Effector memory CD4-positive, alpha-beta T cell (primary cell): ENCODE results near the gene CTNNAL1.
"Not testable (repeated sequence)": the region's sequence is repeated elsewhere in the genome, so short reads cannot be mapped to it uniquely, and the experiment has no call there.

Experiments used
- DNase-seq, 3 donors: peaks; one replicate each; pipeline ENCODE4 v3.0.0-alpha.2; 2020
- H3K27ac ChIP-seq: 2 replicates; pipeline ENCODE4 v1.7.0; 2013; ENCODE audit warnings: mild to moderate bottlenecking, low read length, moderate library complexity; ENCODE audit not compliant: insufficient read depth, poor library complexity, severe bottlenecking
- H3K27me3 ChIP-seq: replicated peaks from 2 replicates; pipeline ENCODE4 v1.7.0; 2013; ENCODE audit warnings: mild to moderate bottlenecking, low read length; ENCODE audit not compliant: insufficient read depth, control insufficient read depth, poor library complexity, severe bottlenecking
- H3K36me3 ChIP-seq: 2 replicates; pipeline ENCODE4 v1.7.0; 2013; ENCODE audit warnings: mild to moderate bottlenecking, low read length, moderate library complexity; ENCODE audit not compliant: control insufficient read depth, insufficient read depth
- H3K4me1 ChIP-seq: 2 replicates; pipeline ENCODE4 v1.7.0; 2013; ENCODE audit warnings: low read length, mild to moderate bottlenecking; ENCODE audit not compliant: control insufficient read depth, insufficient read depth, poor library complexity, severe bottlenecking
- H3K4me3 ChIP-seq: 2 replicates; pipeline ENCODE4 v1.7.0; 2013; ENCODE audit warnings: low read length, low read depth, mild to moderate bottlenecking; ENCODE audit not compliant: insufficient read depth, poor library complexity, severe bottlenecking
- H3K9me3 ChIP-seq: 2 replicates; pipeline ENCODE4 v1.7.0; 2013; ENCODE audit warnings: mild to moderate bottlenecking, low read length, moderate library complexity; ENCODE audit not compliant: control insufficient read depth
- total RNA-seq, 3 donors: gene quantifications; one replicate each; lab custom pipeline; 2026; lab: John Stamatoyannopoulos, UW

CTNNAL1 gene, protein sequence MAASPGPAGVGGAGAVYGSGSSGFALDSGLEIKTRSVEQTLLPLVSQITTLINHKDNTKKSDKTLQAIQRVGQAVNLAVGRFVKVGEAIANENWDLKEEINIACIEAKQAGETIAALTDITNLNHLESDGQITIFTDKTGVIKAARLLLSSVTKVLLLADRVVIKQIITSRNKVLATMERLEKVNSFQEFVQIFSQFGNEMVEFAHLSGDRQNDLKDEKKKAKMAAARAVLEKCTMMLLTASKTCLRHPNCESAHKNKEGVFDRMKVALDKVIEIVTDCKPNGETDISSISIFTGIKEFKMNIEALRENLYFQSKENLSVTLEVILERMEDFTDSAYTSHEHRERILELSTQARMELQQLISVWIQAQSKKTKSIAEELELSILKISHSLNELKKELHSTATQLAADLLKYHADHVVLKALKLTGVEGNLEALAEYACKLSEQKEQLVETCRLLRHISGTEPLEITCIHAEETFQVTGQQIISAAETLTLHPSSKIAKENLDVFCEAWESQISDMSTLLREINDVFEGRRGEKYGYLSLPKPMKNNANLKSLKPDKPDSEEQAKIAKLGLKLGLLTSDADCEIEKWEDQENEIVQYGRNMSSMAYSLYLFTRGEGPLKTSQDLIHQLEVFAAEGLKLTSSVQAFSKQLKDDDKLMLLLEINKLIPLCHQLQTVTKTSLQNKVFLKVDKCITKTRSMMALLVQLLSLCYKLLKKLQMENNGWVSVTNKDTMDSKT
- 5.6 to 10.5 (median 7.3) reads per million in 3 donors for total RNA-seq

- Histone ChIP-seq H3K4me1 (peaks cover 12% of the 10 kb centered on the region), H3K9me3 (no peaks in the 10 kb centered on the region), H3K27ac (peak within 1 kb of the TSS; percentile 69), H3K4me3 (peak within 1 kb of the TSS; percentile 88), H3K36me3 (no peaks in the 10 kb centered on the region), H3K27me3 (no peaks in the 10 kb centered on the region)
- DNase-seq, result peak; percentile 83 to 87 (median 87)
Measured at GRCh38 chr9:109012876-109013678, at the start of gene CTNNAL1. TSS of gene CTNNAL1 (minus strand) at chr9:109013499. CDS start at chr9:109013442, 57 bp downstream.

GRCh38 chr9:109062543-109062942, 49.2 kb upstream of the CTNNAL1 start:
- no peak overlapping the region for H3K4me3 ChIP-seq
- DNase-seq, result no peak
- no peak overlapping the region for H3K27ac ChIP-seq
- peaks cover 47% of the 10 kb centered on the region for H3K36me3 ChIP-seq
- no peaks in the 10 kb centered on the region for H3K4me1 ChIP-seq
- H3K9me3 ChIP-seq, result no peaks in the 10 kb centered on the region
- H3K27me3 ChIP-seq, result no peaks in the 10 kb centered on the region

DNA sequence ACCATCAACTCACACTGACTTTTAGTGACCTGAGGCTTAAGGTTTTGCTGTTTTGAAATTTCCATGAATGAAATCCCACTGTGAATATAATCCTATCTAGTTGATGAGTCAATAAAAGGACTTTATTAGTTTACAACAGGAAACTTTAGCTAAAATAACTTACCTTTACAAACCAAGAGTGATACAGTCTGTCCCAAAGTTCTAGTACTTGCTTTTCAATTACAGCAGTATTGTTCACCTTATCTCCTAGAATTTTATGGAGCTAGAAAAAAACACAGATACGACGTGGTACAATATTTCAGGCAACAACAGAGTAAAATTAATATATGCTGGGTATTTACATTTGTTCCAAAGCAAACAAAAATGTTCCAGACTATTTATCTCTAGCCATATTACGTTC, 46.9 kb upstream of the CTNNAL1 start:
- Histone ChIP-seq H3K27ac (no peak overlapping the region), H3K27me3 (no peaks in the 10 kb centered on the region), H3K36me3 (peaks cover 47% of the 10 kb centered on the region), H3K4me1 (no peaks in the 10 kb centered on the region), H3K9me3 (no peaks in the 10 kb centered on the region), H3K4me3 (no peak overlapping the region)
- DNase-seq, result no peak

- H3K36me3 ChIP-seq, result peaks cover 55% of the 10 kb centered on the region
- DNase-seq, H3K27ac ChIP-seq, H3K27me3 ChIP-seq, H3K9me3 ChIP-seq, H3K4me1 ChIP-seq, H3K4me3 ChIP-seq: not testable (repeated sequence)
Measured at GRCh38 chr9:109053121-109053520, 39.8 kb upstream of the CTNNAL1 start.

DNA sequence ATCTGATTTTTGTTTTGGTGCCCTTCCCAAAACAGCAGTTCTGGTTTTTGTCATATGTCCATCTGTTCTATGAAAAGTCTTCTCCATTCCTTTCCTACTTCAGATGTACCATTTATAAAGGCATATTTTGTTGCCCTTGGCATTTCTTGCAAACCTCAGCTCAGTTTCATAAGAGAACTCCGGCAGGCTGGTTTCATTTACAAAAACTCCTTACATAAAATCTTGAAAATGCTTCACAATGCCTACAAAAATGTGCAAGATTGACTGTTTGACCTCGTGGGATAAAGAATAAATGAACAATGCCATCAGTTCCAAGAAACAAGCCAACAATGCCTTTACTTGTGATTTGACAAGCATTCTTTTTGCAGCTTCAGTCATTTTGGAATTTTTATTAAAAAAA, 39.1 kb upstream of the CTNNAL1 start:
- H3K36me3 ChIP-seq, result peaks cover 61% of the 10 kb centered on the region

GRCh38 chr9:109051733-109052132, 38.4 kb upstream of the CTNNAL1 start:
- H3K36me3 ChIP-seq, result peaks cover 64% of the 10 kb centered on the region
- H3K9me3 ChIP-seq, result no peaks in the 10 kb centered on the region
- no peak for DNase-seq
- no peaks in the 10 kb centered on the region for H3K4me1 ChIP-seq
- H3K4me3 ChIP-seq, result no peak overlapping the region
- no peak overlapping the region for H3K27ac ChIP-seq
- H3K27me3 ChIP-seq, result no peaks in the 10 kb centered on the region

More for the DNA sequence above, 39.1 kb upstream of the CTNNAL1 start:
- no peak overlapping the region for H3K27ac ChIP-seq
- no peaks in the 10 kb centered on the region for H3K9me3 ChIP-seq
- no peak overlapping the region for H3K4me3 ChIP-seq
- no peaks in the 10 kb centered on the region for H3K27me3 ChIP-seq
- DNase-seq, result no peak
- no peaks in the 10 kb centered on the region for H3K4me1 ChIP-seq

DNA sequence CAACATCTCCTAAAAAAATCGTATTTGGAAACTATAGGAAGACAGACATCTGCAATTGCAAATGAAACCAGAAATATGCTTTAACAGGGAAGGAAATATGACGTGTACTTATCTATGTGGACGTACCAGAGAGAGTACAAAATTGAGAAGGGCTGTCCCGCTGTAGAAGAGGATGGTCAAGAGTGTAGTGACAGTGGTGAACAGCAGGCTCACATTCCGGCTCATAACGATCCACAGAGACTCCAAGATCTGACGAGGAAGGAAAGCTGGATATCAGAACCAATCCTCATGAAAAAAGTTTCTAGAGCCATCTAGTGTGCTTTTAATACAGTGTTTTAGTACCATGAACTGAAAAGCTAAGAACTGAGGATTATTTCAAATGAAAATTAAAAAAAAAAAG, 37.1 kb upstream of the CTNNAL1 start:
- Histone ChIP-seq H3K4me3 (no peak overlapping the region), H3K36me3 (peaks cover 68% of the 10 kb centered on the region), H3K9me3 (no peaks in the 10 kb centered on the region), H3K27me3 (no peaks in the 10 kb centered on the region), H3K4me1 (no peaks in the 10 kb centered on the region), H3K27ac (no peak overlapping the region)
- no peak for DNase-seq

GRCh38 chr9:109048822-109049221, 35.5 kb upstream of the CTNNAL1 start:
- Histone ChIP-seq H3K4me3 (no peak overlapping the region), H3K27me3 (no peaks in the 10 kb centered on the region), H3K36me3 (peaks cover 76% of the 10 kb centered on the region), H3K9me3 (no peaks in the 10 kb centered on the region), H3K4me1 (no peaks in the 10 kb centered on the region), H3K27ac (no peak overlapping the region)
- no peak for DNase-seq

DNA sequence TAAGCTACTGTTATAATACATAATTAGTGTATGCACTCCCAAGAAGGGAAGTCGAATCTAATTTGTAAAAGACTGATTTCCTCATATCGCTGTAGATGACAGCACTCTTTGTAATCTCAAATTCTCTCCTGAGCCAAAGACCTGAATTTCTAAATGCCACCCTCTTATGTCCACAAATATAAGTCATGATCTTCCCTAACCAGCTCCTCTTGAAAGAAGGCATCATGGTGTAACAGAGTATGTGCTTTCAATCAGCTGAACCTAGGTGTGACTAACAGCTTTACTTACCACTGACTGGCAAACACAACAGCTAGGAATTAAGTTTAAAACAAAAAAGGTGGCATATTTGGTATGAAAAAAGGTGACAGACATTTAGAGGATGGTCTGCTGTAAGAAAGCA, 34.0 kb upstream of the CTNNAL1 start:
- no peak for DNase-seq
- Histone ChIP-seq H3K27me3 (no peaks in the 10 kb centered on the region), H3K9me3 (no peaks in the 10 kb centered on the region), H3K4me3 (no peak overlapping the region), H3K4me1 (no peaks in the 10 kb centered on the region), H3K27ac (no peak overlapping the region), H3K36me3 (peaks cover 78% of the 10 kb centered on the region)
